Erythroblast (primary cell): ENCODE results near the gene GMPR.

Experiments used
- GATA1 ChIP-seq: IDR thresholded peaks from 2 replicates; pipeline ENCODE4 v1.6.1; 2011; ENCODE audit warnings: low read depth, mild to moderate bottlenecking, control low read depth, low read length, moderate library complexity
- POLR2A ChIP-seq: IDR thresholded peaks from 2 replicates; pipeline ENCODE4 v1.6.1; 2011; ENCODE audit warnings: mild to moderate bottlenecking, low read length

DNA sequence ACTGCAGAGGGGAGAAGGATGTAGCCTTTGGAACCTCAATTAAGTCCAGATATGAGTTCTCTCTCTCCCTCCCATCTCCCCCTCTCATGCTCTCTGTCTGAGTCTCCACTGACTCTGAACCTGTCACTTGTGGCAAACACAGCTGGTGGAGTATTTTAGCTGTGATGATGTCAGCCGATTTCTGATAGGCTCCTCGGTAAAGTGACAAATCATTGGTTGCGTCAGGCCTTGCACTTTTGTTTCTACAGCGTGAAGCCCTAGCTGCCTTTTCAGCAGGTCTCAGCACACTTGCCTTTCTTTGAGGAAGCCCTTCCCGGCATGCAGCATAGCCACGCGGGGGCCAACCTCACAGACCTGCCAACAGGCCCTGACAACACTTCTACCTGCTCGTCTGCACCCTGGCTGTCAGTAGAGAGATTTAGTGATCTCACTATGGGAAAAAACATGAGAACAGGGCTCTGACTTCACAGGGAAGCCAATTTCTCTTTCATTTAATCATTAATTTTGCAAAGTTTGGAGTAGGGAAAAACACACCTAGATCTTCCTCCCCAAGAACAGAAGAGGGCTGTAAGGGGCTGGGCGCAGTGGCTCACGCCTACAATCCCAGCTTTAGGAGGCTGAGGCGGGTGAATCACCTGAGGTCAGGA lies 84.4 kb downstream of the GMPR start:
- TF ChIP-seq POLR2A (peak; percentile 25), GATA1 (no peak)
